Activated CD8-positive, alpha-beta T cell treated with anti-CD3 and anti-CD28 coated beads for 36 hours (primary cell): Measurements from ENCODE around the gene PI4KA. TPM values are rescaled to one million over a fixed set of nuclear protein-coding genes. Genes with fewer than 3 reads are reported as not detected.

ENCODE experiments used
- ATAC-seq: fragments of 200-7000 bp; cut with Tn5 transposase; one replicate; pipeline ENCODE4 v1.10.0; 2021; ENCODE audit warnings: mild to moderate bottlenecking, moderate library complexity
- CTCF ChIA-PET: fragments of 350-600 bp; sonication (Branson Sonifier 250); formaldehyde crosslinking; loops from one replicate; lab custom pipeline; 2021; ENCODE audit warnings: antibody characterized with exemption; lab: Charles Lee
- POLR2A ChIA-PET: fragments of 350-600 bp; sonication (Branson Sonifier 250); formaldehyde crosslinking; loops from one replicate; lab custom pipeline; 2021; ENCODE audit warnings: antibody characterized with exemption; lab: Charles Lee
- DNase-seq: peaks from one replicate; pipeline ENCODE4 v3.0.0-alpha.2; 2020
- H3K27ac Mint-ChIP-seq: one replicate; pipeline ENCODE4 v1.8.0; 2021; ENCODE audit warnings: mild to moderate bottlenecking, mixed read lengths
- H3K27me3 Mint-ChIP-seq: one replicate; pipeline ENCODE4 v1.8.0; 2021; ENCODE audit warnings: mixed read lengths
- H3K36me3 Mint-ChIP-seq: one replicate; pipeline ENCODE4 v1.8.0; 2021; ENCODE audit warnings: low read depth, mixed read lengths
- H3K4me1 Mint-ChIP-seq: one replicate; pipeline ENCODE4 v1.8.0; 2021; ENCODE audit warnings: low read depth, mixed read lengths
- H3K4me3 Mint-ChIP-seq: one replicate; pipeline ENCODE4 v1.8.0; 2021; ENCODE audit warnings: mild to moderate bottlenecking, moderate library complexity, mixed read lengths
- H3K9me3 Mint-ChIP-seq: one replicate; pipeline ENCODE4 v1.8.0; 2021; ENCODE audit warnings: mixed read lengths
- intact Hi-C: fragments of 100-400 bp; cut with micrococcal nuclease; formaldehyde crosslinking; loops from one replicate; pipeline ENCODE4 v1.10.0; 2022
- total RNA-seq, 2 experiments: library from RNA; stranded (reverse); gene quantifications; one replicate each; pipeline ENCODE4 v1.2.3, GENCODE V29; 2021
- TF ChIP-seq, protein P1 (sequence below): fragments of 200-600 bp; IDR thresholded peaks from one replicate; pipeline ENCODE4 v1.8.0; 2022; ENCODE audit warnings: antibody characterized with exemption, mild to moderate bottlenecking

PI4KA gene
- total RNA-seq, 2 experiments from 2014 or later = 63.9 to 64.1 TPM

DNA sequence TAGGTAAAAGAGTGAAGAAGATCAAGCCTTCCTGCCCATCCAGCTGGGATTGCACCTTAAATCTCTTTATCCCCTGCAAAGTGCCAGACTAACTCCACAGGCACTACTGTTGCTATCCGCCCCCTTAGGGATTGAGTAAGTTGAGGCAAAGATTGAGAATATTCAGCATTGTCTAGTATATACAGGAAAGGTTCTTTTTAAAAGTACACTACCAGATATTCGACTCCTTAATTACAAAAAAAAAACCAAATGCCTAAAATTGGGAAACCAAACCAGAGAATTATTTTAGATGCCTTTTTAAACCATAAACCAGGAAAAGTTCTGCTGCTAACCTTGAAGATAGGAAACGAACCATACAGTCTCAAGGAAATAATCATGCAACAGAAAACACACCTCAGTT, 73.2 kb downstream of the PI4KA start:
- intact Hi-C loops = no loop called here
- Mint-ChIP-seq H3K36me3 (peaks cover 7% of the 10 kb centered on the region), H3K27ac (no peak overlapping the region), H3K27me3 (no peaks in the 10 kb centered on the region), H3K4me1 (peaks cover 9% of the 10 kb centered on the region), H3K9me3 (no peaks in the 10 kb centered on the region), H3K4me3 (no peak overlapping the region)
- DNase-seq (no peak), ATAC-seq (no peak)
- CTCF ChIA-PET = interaction anchor here (1.9 to 6.3 kb wide), 4 partner anchors 10 to 29 kb away, joined by 9 to 57 read pairs (median 17); partner anchors contain the start of gene SERPIND1
- TF ChIP-seq, protein P1, sequence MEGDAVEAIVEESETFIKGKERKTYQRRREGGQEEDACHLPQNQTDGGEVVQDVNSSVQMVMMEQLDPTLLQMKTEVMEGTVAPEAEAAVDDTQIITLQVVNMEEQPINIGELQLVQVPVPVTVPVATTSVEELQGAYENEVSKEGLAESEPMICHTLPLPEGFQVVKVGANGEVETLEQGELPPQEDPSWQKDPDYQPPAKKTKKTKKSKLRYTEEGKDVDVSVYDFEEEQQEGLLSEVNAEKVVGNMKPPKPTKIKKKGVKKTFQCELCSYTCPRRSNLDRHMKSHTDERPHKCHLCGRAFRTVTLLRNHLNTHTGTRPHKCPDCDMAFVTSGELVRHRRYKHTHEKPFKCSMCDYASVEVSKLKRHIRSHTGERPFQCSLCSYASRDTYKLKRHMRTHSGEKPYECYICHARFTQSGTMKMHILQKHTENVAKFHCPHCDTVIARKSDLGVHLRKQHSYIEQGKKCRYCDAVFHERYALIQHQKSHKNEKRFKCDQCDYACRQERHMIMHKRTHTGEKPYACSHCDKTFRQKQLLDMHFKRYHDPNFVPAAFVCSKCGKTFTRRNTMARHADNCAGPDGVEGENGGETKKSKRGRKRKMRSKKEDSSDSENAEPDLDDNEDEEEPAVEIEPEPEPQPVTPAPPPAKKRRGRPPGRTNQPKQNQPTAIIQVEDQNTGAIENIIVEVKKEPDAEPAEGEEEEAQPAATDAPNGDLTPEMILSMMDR = no peak
- POLR2A ChIA-PET = no interaction called here

DNA sequence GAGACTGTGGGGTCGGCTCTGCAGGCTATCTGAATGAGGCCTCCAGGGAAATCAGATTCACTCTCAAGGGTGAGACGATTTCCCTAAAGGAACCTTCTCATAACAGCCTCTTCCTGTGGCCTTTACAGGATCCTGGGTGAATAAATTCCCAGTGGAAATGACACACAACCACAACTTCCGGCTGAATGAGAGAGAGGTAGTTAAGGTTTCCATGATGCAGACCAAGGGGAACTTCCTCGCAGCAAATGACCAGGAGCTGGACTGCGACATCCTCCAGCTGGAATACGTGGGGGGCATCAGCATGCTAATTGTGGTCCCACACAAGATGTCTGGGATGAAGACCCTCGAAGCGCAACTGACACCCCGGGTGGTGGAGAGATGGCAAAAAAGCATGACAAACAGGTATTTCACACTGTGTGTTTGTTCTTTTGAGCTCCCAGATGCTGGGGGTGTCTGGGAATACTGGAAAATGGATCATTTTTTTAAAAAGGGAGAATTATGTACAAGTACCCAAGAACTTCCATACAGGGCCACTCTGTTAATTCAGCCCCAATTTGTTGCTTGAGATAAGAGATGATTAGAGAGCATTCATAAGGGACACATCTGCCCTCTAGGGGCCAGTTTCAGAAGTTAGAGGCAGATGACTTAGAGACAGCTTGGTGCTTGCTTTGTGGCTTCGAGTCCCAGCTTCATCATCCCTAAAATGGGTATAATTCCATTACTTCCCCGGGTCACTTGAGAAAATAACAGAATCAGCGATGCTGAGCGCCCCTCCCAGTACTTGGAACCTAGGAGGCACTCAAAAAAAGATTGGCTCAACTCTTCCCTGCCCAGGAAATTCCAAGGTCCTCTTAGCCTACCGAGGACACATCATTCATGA, 74.5 kb downstream of the PI4KA start:
- Mint-ChIP-seq H3K36me3 (peaks cover 11% of the 10 kb centered on the region), H3K27me3 (no peaks in the 10 kb centered on the region), H3K4me3 (no peak overlapping the region), H3K27ac (no peak overlapping the region), H3K4me1 (peaks cover 18% of the 10 kb centered on the region), H3K9me3 (no peaks in the 10 kb centered on the region)
- peak; percentile 72 for DNase-seq
- ATAC-seq = peak; percentile 70
- intact Hi-C loops = no loop called here
- POLR2A ChIA-PET = no interaction called here
- TF ChIP-seq, protein P1 = peak; percentile 64
- CTCF ChIA-PET = interaction anchor here (0.7 to 6.3 kb wide), 23 partner anchors 10 to 365 kb away, joined by 3 to 57 read pairs (median 5); partner anchors contain the start of gene SERPIND1

DNA sequence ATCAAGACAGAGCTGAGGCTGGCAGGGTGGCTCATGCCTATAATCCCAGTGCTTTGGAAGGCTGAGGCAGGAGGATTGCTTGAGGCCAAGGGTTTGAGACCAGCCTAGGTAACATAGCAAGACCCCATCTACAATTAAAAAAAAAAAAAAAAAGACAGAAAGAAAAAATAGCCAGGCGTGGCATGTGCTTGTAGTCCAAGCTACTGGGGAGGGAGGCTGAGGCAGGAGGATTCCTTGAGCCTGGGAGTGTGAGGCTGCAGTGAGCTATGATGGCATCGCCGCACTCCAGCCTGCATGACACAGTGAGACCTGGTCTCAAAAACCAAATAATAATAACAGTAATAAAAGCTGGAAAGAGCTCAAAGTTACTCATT, 75.3 kb downstream of the PI4KA start:
- POLR2A ChIA-PET = no interaction called here
- intact Hi-C loops = no loop called here
- TF ChIP-seq, protein P1 = no peak
- CTCF ChIA-PET = interaction anchor here (0.8 to 6.3 kb wide), 15 partner anchors 9 to 364 kb away, joined by 3 to 57 read pairs (median 8); partner anchors contain the start of gene SERPIND1
- ATAC-seq = no peak
- no peaks in the 10 kb centered on the region for H3K27me3 Mint-ChIP-seq
- no peak overlapping the region for H3K27ac Mint-ChIP-seq
- H3K36me3 Mint-ChIP-seq = peaks cover 11% of the 10 kb centered on the region
- H3K9me3 Mint-ChIP-seq = no peaks in the 10 kb centered on the region
- peaks cover 19% of the 10 kb centered on the region for H3K4me1 Mint-ChIP-seq
- DNase-seq = no peak
- no peak overlapping the region for H3K4me3 Mint-ChIP-seq

DNA sequence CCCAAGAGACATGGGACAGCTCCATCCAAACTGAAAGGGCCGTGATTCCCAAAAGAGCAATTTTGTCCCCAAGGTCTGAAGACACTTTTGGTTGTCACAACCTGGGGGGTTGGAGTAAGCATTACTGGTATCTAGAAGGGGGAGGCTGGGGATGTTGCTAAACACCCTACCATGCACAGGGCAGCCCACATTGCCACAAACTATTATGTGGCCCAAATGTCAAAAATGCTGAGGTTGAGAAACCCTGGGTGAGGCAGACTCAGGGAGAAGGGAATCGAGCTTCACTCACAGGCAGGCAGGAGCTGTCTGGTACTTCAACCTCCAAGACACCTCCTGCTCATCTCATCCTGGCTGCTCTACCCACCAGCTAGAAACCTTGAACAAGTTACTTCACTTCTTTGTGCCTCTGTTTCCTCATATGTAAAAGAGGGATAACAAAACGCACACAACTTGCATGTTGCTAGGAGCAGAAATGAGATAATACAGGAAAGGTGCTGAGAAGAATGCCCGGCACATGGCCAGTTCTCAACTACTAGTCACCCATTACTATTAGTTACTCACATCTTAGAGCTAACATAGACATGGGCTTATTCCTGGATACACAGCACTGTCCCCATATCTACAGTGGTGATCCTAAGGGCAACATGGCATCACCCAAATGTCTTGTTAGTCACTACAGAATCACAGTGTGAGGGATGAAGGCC, 75.9 kb downstream of the PI4KA start:
- ATAC-seq (no peak), DNase-seq (no peak)
- H3K4me1 Mint-ChIP-seq = peaks cover 19% of the 10 kb centered on the region
- no peaks in the 10 kb centered on the region for H3K27me3 Mint-ChIP-seq
- no peaks in the 10 kb centered on the region for H3K9me3 Mint-ChIP-seq
- no peak overlapping the region for H3K27ac Mint-ChIP-seq
- ChIA-PET POLR2A (no interaction called here), CTCF (interaction anchor here (0.8 to 6.3 kb wide), 12 partner anchors 9 to 364 kb away, joined by 3 to 57 read pairs (median 4); partner anchors contain the start of gene SERPIND1)
- H3K4me3 Mint-ChIP-seq = no peak overlapping the region
- TF ChIP-seq, protein P1 = no peak
- H3K36me3 Mint-ChIP-seq = peaks cover 11% of the 10 kb centered on the region
- intact Hi-C loops = no loop called here
